DND-41 (cell line): ENCODE data around the gene MYH14.

ENCODE experiments used
- CTCF ChIP-seq: IDR thresholded peaks from 2 replicates; pipeline ENCODE4 v1.5.1; 2012; ENCODE audit warnings: borderline replicate concordance, low read length, moderate library complexity, mild to moderate bottlenecking; ENCODE audit not compliant: poor library complexity, severe bottlenecking; ENCODE audit errors: extremely low read depth
- EZH2 ChIP-seq: IDR thresholded peaks from 3 replicates; pipeline ENCODE4 v1.6.1; 2012; ENCODE audit warnings: borderline replicate concordance, low read depth, mild to moderate bottlenecking, moderate library complexity, low read length, inconsistent platforms; ENCODE audit not compliant: severe bottlenecking

GRCh38 chr19:50326101-50326664 is 122.8 kb downstream of the MYH14 start:
- TF ChIP-seq CTCF = no peak
- no peak for TF ChIP-seq EZH2
